Tongue (tissue), 2 donors: Measurements from ENCODE around the gene HYLS1. TPM values are rescaled to one million over a fixed set of nuclear protein-coding genes. Genes with fewer than 3 reads are reported as not detected.
A peak's percentile ranks its signal among the peaks of the same experiment; 100 is the strongest.
"Not testable (repeated sequence)": the region's sequence is repeated elsewhere in the genome, so short reads cannot be mapped to it uniquely, and the experiment has no call there.

Experiments
- DNase-seq: peaks from one replicate; pipeline ENCODE4 v3.0.0-alpha.2; 2015
- total RNA-seq: library from RNA; depleted of rRNA; stranded (reverse); fragments of >200 nt; gene quantifications from one replicate; pipeline ENCODE4 v1.2.3, GENCODE V29; 2014

The HYLS1 gene
- total RNA-seq = 4.6 TPM

GRCh38 chr11:125887373-125888324 is at the start of gene HYLS1:
HYLS1 (plus strand) TSS chr11:125887668; CDS start chr11:125899369, 11,701 bp downstream.
- DNase-seq = peak; percentile 97

GRCh38 chr11:125842321-125842948 is 45.0 kb upstream of the HYLS1 start:
- DNase-seq = no peak

GRCh38 chr11:125846188-125846587 is 41.3 kb upstream of the HYLS1 start:
- no peak for DNase-seq

- DNase-seq = not testable (repeated sequence)
Observed at GRCh38 chr11:125857670-125858069, 29.8 kb upstream of the HYLS1 start.

DNA sequence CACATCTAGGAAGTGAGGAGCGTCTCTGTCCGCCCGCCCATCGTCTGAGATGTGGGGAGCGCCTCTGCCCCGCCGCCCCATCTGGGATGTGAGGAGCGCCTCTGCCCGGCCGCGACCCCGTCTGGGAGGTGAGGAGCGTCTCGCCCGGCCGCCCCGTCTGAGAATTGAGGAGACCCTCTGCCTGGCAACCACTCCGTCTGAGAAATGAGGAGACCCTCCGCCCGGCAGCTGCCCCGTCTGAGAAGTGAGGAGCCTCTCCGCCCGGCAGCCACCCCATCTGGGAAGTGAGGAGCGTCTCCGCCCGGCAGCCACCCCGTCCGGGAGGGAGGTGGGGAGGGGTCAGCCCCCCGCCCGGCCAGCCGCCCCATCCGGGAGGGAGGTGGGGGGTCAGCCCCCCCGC is 24.7 kb upstream of the HYLS1 start:
- DNase-seq = not testable (repeated sequence)

DNA sequence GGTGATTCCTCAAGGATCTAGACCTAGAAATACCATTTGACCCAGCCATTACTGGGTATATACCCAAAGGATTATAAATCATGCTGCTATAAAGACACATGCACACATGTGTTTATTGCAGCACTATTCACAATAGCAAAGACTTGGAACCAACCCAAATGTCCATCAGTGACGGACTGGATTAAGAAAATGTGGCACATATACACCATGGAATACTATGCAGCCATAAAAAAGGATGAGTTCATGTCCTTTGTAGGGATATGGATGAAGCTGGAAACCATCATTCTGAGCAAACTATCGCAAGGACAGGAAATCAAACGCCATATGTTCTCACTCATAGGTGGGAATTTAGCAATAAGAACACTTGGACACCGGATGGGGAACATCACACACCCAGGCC is 22.1 kb upstream of the HYLS1 start:
- DNase-seq = not testable (repeated sequence)

- no peak for DNase-seq
Observed at GRCh38 chr11:125869521-125869920, 17.9 kb upstream of the HYLS1 start.

DNA sequence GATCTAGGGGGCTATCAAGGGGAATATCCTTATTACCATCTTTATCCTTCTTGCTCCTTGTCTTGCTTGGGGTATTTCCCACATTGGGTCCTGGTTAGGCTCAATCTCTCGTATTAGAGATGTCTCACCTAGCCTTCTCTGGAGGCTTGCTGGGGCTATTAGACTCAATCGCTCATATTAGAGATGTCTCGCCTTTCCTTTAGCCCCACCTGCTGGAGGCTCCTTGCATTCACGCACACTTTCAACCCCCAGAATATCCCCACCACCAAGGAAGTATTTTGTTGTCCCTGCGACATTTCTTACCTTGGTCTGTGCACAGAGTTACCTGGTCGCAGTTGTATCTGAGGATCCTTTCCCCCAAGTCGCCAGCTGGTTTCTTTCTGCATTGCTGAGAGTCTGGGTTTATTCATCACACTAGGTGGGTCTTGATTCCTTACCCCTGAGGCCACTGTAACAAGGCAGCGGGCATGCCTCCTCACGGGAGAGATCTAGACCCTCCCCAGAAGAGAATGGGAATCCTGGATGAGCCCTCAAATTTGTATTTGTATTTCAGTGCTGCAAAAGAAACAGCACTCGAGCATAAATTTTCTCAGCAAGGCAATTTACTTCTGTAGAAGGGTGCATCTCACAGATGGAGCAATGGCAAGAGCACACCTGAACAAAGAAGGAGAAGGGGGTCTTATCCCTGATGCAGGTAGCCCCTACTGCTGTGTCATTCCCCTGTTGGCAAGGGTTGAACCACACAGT is 15.9 kb upstream of the HYLS1 start:
- DNase-seq = peak; percentile 9

- DNase-seq = no peak
Observed at GRCh38 chr11:125872138-125872491, 15.4 kb upstream of the HYLS1 start.

- DNase-seq = no peak
Observed at GRCh38 chr11:125873881-125874555, 13.4 kb upstream of the HYLS1 start.

DNA sequence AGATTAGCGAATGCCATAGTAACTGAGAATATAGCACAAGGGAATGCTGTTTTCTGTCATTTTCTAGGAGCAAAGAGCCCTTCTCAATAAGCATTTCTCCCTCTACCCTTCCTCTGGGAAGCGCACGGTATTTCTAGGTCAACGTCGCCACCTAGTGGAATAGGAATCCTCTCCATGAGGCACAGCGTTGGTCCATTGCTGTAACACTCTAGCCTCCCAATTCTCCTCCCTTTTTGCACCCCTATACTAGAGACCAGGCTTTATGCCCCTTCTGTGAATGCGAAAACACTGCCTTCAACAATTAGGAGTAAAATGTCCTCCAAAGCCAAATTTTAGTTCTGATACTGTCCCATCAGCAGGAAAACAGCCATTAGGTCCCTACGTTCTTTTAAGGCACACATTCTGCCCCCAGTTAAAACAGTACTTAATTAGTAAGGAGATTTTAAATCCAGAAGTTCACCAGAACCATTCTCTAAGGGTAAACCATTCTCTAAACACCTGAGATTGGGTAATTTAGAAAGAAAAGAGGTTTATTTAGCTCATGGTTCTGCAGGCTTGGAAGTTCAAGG is 12.8 kb upstream of the HYLS1 start:
- peak; percentile 84 for DNase-seq

GRCh38 chr11:125881291-125881690 is 6.2 kb upstream of the HYLS1 start:
- no peak for DNase-seq

GRCh38 chr11:125883375-125883774 is 4.1 kb upstream of the HYLS1 start:
- no peak for DNase-seq

GRCh38 chr11:125886997-125887372 is 483 bp upstream of the HYLS1 start:
- peak; percentile 50 for DNase-seq

- DNase-seq = no peak
Observed at GRCh38 chr11:125890447-125891100, 3.1 kb downstream of the HYLS1 start.

DNA sequence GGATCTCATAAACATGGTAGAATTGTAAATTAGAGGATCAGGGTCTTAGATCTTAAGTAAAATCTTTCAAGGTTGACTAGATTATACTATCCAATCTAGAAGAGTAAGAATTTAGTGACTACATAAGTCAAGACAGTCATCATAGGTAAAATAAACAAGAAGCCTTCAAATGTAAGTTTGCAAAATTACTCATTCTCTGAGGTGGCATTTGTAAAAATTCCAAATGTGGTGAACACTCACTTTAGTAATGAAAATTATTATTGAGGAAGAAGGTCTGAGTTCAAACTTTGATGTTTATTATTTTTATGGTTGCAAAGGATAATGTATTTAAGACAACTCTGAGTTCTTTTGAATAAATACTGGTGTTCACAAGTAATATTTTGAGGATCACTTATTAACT is 4.6 kb downstream of the HYLS1 start:
- DNase-seq = no peak

DNA sequence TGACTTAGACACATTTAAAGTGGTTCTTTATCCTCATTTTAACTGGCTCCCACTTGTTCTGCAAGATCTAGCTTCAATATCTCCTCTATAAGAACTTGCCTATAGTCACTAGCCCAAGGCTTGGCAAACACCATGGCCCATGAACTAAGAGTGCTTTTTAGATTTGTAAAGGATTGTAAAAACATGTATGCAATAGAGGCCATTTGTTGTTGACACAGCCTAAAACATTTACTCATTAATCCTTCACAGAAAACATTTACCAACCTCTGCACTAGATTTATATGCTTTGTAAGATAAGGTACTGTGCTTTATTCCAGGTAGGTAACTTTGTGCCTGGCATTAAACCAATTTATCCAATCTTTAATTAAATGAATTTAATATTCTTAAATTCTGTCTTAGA is 5.5 kb downstream of the HYLS1 start:
- DNase-seq = no peak

DNA sequence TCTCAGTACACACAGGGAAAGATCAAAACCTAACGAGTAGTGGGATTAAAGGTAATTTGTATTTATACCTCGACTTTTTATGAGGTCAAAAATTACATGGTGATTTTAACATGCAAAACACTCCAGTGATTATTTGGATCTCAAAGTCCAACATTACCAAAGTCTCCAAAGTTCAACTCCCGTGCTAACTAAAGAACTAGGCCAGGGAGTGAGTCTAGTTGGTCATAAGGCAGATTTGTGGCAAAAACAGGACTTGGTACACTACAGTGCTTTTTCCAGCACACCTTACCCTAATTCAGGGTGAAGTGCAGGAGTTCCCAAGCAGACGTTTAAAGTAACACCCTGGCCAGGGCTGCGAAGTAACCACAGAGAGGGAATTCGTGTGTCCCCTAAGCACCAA is 14.4 kb downstream of the HYLS1 start:
- DNase-seq = no peak

DNA sequence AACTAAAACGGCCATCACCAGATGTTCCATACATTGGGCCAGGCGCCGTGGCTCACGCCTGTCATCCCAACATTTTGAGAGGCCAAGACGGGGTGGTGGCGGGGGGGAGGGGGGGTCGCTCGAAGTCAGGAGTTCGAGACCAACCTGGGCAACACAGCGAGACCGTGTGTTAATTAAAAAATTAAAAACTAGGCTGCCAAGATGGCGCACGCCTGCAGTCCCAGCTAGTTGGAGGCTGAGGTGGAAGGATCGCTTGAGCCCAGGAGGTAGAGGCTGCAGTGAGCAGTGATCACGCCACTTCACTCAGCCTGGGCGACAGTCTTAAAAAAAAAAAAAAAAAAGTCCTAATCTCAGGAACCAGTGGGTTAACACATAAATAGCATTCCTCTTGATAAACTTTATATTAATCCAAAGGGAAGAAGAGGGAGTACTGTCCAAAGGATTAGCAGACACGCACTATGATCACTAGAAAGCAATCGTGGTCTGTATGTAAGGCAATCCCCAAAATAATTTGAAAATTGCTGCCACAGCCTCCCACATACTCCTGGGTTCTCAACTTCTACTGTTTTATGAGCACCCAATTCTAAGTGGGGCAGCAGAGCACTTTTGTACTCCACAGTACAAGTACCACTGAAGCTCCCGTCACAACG is 14.9 kb downstream of the HYLS1 start:
- DNase-seq = no peak

GRCh38 chr11:125902927-125903710 is 15.7 kb downstream of the HYLS1 start, which contains the start of gene PUS3:
PUS3 (minus strand) TSS chr11:125903206; CDS start chr11:125896284, 6,922 bp downstream.
- peak; percentile 96 for DNase-seq
